ENCODE data around the gene CFAP46. TPM values are rescaled to one million over a fixed set of nuclear protein-coding genes. Genes with fewer than 3 reads are reported as not detected.

The CFAP46 gene
- total and polyA plus RNA-seq, 2 experiments from 2014 or later = 3.1 to 5.4 TPM

DNA sequence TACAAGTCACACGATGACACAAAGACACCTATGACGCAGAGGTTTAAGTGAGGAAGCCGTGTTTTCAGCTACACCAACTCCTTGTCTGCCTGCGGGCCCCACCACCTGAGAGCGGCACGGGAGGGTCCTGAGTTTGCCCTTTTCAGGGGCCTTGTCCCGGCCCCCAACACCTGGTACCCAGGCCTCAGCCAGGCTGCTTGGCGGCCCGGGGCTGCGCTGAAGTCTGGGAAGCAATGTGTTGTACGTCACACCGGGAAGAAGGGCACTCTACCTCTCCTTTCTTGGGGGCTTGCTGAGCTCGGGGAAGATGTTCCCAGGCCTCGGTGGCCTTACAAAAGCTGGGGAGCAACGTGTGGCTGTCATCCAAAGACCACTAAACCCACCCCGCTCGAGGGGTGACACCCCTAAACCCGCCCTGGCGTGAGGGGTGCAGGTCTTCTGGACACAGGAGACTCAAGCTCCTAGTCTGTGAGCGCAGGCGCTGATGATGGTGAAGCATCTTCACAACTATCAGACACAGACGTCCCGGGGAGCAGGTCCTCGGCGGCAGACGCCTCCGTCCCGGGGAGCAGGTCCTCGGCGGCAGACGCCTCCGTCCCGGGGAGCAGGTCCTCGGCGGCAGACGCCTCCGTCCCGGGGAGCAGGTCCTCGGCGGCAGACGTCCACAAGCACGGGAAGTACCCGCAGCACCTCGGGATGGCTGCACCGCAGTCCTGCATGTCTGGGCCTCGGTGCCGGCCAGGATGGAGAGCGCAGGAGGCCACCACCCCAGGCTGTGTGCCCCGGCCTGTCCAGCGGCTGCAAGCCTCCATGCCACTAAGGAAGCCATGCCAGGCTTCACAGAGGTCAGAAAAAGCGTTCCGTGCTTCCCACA is 15.4 kb downstream of the CFAP46 start (continued):
- TF ChIP-seq EZH2 (IDR thresholded peaks at IDR 0.05; ENCODE audit: low read depth, unreplicated experiment) (no peak), CREB1 (CRISPR knock-in tag; IDR thresholded peaks at IDR 0.05; ENCODE audit: low read depth) (no peak)

DNA sequence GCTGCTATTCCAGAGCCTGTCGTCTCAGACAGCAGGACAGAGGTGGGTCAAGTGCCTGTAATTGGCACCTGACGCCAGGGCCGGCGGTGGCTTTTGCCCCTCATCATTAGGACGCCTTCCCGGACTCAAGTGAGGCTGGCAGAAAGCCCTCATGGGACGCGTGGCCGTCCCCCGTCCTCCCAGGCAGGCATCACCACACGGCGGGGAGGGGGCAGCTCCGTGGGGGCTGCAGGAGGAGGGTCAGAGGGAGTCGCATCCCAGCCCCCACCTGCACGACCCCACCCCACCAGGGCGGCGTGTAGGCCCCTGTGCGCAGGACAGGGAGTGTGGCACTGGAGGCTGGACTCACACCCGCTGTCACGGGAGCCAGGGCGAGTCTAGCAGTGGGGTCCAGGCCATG is 16.3 kb downstream of the CFAP46 start:
- Mint-ChIP-seq H3K9me3 (no peaks in the 10 kb centered on the region), H3K27ac (no peak overlapping the region), H3K4me1 (no peaks in the 10 kb centered on the region), H3K36me3 (ENCODE audit: low read depth) (no peaks in the 10 kb centered on the region; the same call in 2 of the 3 replicates), H3K4me3 (no peak overlapping the region), H3K27me3 (ENCODE audit: insufficient read depth, low read depth, poor library complexity) (no peaks in the 10 kb centered on the region)
- no peak overlapping the region for H3K4me2 ChIP-seq
- no peaks in the 10 kb centered on the region for H3K9me2 ChIP-seq (ENCODE audit: insufficient read depth)
- no peaks in the 10 kb centered on the region for H3K27me3 ChIP-seq (ENCODE audit: insufficient read depth)
- no peaks in the 10 kb centered on the region for H3K36me3 ChIP-seq (ENCODE audit: insufficient read depth)
- ATAC-seq (no peak), DNase-seq (ENCODE audit: low spot score) (no peak)
- H3F3A ChIP-seq (replicated peaks; ENCODE audit: low read depth) = no peaks in the 10 kb centered on the region
- no peak for TF ChIP-seq EZH2phosphoT487 (IDR thresholded peaks at IDR 0.05; ENCODE audit: unreplicated experiment)
- TF ChIP-seq NANOG (IDR thresholded peaks at IDR 0.05; ENCODE audit: borderline replicate concordance) = no peak
- no peak for TF ChIP-seq EZH2 (IDR thresholded peaks at IDR 0.05; ENCODE audit: low read depth, unreplicated experiment)
- no peak for TF ChIP-seq POLR2AphosphoS5 (IDR thresholded peaks at IDR 0.05; ENCODE audit: low read depth)
- TF ChIP-seq, protein P1, sequence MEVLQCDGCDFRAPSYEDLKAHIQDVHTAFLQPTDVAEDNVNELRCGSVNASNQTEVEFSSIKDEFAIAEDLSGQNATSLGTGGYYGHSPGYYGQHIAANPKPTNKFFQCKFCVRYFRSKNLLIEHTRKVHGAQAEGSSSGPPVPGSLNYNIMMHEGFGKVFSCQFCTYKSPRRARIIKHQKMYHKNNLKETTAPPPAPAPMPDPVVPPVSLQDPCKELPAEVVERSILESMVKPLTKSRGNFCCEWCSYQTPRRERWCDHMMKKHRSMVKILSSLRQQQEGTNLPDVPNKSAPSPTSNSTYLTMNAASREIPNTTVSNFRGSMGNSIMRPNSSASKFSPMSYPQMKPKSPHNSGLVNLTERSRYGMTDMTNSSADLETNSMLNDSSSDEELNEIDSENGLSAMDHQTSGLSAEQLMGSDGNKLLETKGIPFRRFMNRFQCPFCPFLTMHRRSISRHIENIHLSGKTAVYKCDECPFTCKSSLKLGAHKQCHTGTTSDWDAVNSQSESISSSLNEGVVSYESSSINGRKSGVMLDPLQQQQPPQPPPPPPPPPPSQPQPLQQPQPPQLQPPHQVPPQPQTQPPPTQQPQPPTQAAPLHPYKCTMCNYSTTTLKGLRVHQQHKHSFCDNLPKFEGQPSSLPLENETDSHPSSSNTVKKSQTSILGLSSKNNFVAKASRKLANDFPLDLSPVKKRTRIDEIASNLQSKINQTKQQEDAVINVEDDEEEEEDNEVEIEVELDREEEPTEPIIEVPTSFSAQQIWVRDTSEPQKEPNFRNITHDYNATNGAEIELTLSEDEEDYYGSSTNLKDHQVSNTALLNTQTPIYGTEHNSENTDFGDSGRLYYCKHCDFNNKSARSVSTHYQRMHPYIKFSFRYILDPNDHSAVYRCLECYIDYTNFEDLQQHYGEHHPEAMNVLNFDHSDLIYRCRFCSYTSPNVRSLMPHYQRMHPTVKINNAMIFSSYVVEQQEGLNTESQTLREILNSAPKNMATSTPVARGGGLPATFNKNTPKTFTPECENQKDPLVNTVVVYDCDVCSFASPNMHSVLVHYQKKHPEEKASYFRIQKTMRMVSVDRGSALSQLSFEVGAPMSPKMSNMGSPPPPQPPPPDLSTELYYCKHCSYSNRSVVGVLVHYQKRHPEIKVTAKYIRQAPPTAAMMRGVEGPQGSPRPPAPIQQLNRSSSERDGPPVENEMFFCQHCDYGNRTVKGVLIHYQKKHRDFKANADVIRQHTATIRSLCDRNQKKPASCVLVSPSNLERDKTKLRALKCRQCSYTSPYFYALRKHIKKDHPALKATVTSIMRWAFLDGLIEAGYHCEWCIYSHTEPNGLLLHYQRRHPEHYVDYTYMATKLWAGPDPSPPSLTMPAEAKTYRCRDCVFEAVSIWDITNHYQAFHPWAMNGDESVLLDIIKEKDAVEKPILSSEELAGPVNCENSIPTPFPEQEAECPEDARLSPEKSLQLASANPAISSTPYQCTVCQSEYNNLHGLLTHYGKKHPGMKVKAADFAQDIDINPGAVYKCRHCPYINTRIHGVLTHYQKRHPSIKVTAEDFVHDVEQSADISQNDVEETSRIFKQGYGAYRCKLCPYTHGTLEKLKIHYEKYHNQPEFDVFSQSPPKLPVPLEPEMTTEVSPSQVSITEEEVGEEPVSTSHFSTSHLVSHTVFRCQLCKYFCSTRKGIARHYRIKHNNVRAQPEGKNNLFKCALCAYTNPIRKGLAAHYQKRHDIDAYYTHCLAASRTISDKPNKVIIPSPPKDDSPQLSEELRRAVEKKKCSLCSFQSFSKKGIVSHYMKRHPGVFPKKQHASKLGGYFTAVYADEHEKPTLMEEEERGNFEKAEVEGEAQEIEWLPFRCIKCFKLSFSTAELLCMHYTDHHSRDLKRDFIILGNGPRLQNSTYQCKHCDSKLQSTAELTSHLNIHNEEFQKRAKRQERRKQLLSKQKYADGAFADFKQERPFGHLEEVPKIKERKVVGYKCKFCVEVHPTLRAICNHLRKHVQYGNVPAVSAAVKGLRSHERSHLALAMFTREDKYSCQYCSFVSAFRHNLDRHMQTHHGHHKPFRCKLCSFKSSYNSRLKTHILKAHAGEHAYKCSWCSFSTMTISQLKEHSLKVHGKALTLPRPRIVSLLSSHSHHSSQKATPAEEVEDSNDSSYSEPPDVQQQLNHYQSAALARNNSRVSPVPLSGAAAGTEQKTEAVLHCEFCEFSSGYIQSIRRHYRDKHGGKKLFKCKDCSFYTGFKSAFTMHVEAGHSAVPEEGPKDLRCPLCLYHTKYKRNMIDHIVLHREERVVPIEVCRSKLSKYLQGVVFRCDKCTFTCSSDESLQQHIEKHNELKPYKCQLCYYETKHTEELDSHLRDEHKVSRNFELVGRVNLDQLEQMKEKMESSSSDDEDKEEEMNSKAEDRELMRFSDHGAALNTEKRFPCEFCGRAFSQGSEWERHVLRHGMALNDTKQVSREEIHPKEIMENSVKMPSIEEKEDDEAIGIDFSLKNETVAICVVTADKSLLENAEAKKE (CRISPR knock-in tag; IDR thresholded peaks at IDR 0.05) = no peak
- no peak for TF ChIP-seq CREB1 (CRISPR knock-in tag; IDR thresholded peaks at IDR 0.05; ENCODE audit: low read depth)
- TF ChIP-seq, protein P2, sequence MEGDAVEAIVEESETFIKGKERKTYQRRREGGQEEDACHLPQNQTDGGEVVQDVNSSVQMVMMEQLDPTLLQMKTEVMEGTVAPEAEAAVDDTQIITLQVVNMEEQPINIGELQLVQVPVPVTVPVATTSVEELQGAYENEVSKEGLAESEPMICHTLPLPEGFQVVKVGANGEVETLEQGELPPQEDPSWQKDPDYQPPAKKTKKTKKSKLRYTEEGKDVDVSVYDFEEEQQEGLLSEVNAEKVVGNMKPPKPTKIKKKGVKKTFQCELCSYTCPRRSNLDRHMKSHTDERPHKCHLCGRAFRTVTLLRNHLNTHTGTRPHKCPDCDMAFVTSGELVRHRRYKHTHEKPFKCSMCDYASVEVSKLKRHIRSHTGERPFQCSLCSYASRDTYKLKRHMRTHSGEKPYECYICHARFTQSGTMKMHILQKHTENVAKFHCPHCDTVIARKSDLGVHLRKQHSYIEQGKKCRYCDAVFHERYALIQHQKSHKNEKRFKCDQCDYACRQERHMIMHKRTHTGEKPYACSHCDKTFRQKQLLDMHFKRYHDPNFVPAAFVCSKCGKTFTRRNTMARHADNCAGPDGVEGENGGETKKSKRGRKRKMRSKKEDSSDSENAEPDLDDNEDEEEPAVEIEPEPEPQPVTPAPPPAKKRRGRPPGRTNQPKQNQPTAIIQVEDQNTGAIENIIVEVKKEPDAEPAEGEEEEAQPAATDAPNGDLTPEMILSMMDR (conservative IDR thresholded peaks at IDR 0.05; ENCODE audit: low read depth in 2 of 2) = no peak
- no peak for TF ChIP-seq ZNF331 (CRISPR knock-in tag; IDR thresholded peaks at IDR 0.05; ENCODE audit: low read depth)
- TF ChIP-seq, protein P3, sequence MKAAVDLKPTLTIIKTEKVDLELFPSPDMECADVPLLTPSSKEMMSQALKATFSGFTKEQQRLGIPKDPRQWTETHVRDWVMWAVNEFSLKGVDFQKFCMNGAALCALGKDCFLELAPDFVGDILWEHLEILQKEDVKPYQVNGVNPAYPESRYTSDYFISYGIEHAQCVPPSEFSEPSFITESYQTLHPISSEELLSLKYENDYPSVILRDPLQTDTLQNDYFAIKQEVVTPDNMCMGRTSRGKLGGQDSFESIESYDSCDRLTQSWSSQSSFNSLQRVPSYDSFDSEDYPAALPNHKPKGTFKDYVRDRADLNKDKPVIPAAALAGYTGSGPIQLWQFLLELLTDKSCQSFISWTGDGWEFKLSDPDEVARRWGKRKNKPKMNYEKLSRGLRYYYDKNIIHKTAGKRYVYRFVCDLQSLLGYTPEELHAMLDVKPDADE (IDR thresholded peaks at IDR 0.05) = no peak
- TF ChIP-seq JUNB (IDR thresholded peaks at IDR 0.05; ENCODE audit: unreplicated experiment) = no peak
- H3K27ac ChIP-seq (ENCODE audit: low read depth) = no peak overlapping the region
- H3K4me1 ChIP-seq (ENCODE audit: insufficient read depth) = no peaks in the 10 kb centered on the region
- no peak overlapping the region for H3K4me3 ChIP-seq
- H3K79me2 ChIP-seq (replicated peaks; ENCODE audit: insufficient read depth) = no peaks in the 10 kb centered on the region
- no peaks in the 10 kb centered on the region for H4K20me1 ChIP-seq (replicated peaks; ENCODE audit: insufficient read depth)
- H2AFZ ChIP-seq = no peak overlapping the region
